Measurements from ENCODE around the gene BCAR3.

Gene BCAR3

DNA sequence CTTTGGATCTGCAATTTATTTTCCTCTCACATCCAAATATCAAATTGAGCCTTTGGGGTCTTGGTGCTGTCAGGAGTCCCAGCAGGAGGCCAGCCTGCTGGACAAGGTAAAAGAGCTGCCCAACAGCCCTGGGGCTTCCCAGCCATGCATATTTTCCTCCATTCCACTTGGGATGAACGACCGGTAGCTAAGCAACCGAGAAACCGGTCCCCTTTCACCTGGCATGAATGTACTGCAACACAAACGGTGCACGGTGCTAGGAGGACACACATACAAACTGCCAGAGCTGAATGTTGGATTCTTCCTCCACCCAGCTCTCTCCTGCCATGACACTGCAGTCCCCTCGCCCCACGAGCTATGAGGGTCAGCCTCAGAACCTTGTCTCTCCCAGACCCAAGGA, 42.7 kb downstream of the BCAR3 start:
- DNase-seq (ENCODE audit: low read depth in 2 of 2): no peak

DNA sequence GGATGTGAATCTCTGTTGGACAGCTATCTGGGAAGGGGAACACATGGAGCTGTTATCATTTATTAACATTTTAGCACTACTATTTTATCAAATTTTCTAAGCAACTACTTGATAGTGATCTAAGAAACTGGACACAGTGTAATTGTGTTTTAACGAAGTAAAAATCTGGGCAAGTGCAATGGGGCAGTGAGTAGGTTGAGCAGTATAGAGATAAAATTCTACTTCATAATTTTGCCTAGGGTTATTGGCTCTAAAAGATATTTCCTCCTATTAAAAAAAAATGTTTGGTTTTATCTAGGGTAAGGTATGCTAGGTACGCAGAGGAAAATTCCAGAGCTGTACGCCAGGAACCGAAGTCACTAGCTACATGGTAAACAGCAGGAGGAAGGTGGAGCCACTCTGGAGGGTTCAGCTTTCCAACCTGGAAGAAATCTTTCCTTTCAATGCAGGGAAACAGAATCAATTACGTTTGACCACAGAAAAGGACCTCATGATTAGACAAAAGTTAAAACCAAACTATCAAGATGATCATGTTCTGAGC, 43.3 kb downstream of the BCAR3 start:
- DNase-seq (ENCODE audit: low read depth in 2 of 2): no peak

DNA sequence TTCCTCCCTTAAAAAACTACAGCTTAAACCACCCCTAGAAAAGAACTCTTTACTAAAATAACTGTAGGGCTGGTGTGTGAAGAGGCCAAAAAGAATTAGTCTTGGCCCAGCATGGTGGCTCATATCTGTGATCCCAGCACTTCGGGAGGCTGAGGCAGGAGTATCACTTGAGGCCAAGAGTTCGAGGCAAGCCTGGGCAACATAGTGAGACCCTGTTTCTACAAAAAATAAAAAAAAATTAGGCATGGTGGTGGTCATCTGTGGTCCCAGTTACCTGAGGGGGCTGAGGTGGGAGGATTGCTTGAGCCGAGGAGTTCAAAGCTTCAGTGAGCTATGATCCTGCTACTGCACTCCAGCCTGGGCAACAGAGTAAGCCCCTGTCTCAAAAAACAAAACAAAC, 44.9 kb downstream of the BCAR3 start:
- DNase-seq (ENCODE audit: low read depth in 2 of 2): no peak

DNA sequence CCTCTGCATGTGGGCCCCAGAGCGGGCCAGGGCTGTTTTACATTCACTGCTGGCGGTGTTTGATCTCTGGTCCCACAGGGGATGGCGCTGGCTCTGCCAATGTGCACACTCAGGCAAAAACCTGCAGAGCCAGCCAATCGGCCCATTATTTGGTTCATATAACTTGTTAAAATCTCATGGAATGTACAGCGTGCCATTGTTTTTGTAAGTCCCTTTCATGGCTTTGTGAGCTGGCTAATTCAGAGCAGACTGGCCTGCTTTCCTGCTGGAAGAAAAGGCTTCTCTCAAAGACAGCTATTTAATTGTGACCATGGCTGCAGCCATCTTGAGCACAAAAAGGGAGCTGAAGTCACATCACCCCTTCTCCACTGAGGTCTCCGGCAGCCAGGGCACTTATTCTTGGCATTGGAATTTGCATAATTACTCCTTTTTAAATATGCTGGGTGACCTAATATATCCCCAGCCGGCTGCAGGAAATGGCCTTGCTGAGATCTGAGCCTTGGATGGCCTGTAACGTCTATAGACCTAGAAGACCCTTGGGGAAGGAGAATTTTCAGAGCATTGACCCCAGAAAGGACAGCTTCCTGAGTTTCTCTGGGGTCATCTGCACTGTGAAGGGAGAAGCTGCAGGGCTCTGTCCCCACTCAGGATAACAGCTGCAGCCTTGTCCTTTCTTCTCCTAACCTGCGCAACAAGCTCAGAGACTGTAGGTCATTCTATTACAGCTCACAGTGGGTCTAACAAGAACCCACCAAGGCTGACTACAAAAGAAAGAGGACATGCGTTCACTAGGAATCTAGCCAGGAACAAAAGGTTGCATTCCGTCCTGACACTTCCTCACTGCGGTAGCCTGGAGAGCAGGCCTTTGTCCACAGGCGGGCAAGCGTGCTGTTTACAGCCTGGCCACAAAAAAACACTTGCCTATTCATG, 45.8 kb downstream of the BCAR3 start:
- DNase-seq (ENCODE audit: low read depth in 2 of 2): no peak

DNA sequence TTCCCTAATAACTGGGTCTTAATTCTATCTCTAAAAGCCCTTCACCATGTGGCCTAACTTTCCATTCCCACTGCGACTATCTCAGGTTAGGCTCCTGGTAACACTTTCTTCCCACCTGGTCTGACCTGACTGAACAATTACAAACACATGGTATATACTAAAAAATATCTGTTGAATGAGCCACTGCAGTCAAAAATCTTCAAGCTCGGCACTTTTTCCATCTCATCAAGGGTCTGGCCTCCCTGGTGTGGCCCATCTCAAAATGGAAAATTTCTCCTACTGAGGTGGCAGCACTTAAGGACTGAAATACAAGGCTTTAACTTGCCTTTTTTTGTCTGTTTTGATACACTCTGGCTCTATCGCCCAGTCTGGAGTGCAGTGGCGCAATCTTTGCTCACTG, 48.3 kb downstream of the BCAR3 start:
- no peak for DNase-seq (ENCODE audit: low read depth in 2 of 2)

DNA sequence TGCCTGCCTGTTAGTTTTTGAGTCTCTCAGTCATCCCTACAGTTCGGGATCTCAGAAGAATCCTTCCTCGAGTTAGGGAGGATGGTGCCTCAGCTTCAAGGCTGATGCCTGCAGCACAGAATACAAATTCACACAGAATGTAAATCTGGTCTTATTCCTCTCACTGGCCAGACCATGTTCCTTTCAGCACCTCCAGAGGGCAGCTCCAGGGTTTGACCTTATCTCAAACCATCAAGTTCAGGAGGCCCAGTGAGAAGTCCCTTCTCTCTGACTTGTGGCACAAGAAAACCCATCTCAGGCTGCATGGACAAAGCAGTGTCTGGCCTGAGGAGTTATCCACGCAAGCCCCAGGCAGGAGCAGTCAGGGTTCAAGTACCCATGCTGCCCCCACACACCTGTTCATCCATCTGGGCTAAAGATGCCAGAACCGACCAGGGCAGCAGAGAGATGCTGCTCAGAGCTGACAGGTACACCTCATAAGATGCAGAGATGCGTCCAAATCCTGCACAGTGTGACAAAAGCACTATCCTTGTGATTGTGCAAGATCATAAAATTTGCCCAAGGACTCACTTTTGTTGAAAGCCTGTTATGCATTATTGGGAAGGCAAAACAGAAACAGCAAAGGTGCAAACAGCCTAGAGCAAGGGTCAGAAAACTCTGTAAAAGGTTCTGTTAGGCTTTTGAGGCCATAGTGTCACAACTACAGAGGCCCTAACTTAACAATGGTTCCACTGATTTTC, 49.8 kb downstream of the BCAR3 start:
- DNase-seq (ENCODE audit: low read depth in 2 of 2): no peak

DNA sequence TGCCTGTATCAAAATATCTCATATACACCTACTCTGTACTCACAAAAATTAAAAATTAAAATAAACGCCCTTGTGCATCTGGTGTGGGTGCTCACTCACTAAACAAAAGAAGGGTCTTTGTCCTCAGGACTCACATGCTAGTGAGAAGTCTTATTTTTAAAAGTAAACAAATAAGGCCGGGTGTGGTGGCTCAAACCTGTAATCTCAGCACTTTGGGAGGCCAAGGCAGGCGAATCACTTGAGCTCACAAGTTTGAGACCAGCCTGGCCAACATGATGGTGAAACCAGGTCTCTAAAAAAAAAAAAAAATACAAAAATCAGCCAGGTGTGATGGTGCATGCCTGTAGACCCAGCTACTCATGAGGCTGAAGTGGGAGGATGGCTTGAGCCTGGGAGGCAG, 51.5 kb downstream of the BCAR3 start:
- DNase-seq (ENCODE audit: low read depth in 2 of 2): no peak

DNA sequence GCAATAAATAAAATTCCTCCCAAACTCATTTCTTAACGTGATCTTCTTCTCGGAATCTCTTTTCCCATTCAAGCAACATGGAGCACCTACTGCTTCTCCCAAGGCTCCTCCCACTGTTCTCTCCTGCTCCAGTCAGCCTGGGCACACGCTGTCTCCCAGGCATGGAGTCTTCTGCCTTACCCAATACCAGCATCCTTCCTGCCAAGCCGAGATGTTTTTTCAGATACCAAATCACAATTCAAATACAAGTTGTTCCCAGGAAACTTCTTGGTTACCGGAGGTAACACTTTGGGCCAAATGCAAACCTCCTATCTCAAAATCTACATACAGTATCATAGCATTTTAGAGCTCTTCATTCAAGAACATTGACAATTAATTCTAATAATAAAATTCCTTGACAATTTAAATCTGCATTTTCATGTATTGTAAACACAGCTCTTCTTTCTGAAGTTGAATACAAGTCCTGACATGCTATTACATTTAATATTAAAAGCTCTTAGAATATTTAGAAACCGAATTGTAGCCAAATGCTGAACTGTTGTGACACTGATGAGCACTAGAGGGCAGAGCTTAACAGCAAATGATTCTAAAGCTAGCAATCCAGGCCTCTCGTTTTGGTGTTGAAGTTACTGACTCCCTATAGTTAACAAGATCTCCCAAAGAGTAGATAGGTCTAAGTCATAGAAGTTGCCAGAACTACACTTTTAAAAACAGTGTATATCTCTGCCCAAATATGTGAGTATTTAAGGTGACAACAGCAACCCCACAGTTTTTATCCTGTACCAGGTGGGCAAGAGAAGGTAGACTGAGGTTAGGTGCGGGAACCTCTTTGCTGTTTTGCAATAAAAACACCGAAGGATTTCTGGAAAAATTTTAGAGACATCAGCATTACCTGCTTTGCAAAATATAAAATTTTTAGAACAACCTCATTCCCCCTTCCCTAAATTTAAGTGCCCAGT, 52.3 kb downstream of the BCAR3 start:
- DNase-seq (ENCODE audit: low read depth in 2 of 2): peak; percentile 7 to 13

DNA sequence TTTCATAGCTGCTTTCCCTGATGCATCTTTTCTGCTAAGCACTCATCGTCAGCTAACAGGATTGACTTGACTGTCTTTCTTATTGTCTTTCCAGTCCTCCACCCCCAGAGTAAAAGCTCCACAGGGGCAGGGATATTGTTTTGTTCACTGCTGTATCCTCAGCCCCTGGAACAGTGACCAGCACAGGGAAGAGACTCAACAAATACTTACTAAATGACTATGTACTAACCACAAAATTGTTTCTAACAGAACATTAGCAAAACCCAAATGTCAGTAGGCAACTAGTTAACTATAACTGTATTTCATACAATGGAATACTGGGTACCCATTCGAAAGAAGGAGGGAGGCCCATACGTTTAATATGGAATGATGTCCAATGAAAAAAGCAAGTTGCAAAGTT, 53.0 kb downstream of the BCAR3 start:
- no peak for DNase-seq (ENCODE audit: low read depth in 2 of 2)

DNA sequence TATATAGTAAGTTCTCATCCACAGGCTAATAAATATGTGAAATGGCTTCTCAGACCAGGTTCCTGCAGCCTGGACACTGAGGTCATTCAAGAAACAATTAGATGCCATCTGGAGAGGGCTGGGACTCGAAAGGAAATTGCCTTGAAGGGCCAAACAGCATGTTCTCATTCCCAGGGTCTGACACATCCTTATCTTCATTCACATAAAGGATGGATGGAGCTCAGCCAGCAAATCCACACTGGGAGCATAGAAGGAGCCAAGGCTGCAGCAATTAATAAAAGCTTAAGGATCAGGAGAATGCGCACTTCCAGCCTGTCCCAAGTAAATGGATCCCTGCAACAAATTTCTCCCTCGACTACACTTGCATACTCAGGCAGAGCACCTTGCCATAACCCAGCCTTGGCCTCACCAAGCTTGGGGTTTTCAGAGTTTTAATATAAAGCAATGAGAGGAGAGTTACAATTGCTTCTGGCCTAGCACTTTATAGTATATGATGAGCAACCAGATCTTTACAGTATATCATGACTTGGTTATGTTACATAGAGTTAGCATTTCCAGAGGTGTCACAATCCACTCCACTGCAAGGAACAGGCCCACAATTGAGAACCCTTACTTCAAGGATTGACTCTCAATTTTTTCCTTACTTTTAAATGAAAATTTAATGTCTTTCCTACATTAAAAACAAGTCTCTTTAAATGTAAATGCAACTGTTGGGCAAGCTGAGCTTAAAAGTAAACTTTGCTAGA, 55.9 kb downstream of the BCAR3 start:
- no peak for DNase-seq (ENCODE audit: low read depth in 2 of 2)

DNA sequence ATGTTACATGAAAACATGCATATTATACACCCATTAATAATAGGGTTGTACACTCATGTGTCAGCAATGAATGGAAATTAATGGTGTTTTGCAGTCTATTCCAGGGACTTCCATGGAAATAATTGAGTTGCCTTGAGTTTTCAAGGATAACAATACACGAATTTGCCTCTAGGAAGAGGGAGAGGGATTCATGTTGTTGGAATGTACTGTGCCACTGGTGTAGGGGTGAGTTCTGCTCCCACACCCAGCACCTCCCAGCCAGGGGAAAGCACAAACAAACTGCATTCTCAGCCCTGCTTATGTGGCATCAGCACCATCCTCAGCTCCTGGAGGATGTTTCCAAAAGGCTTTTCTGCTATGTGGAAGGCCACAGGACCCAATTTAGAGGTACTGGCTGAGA, 57.8 kb downstream of the BCAR3 start:
- DNase-seq (ENCODE audit: low read depth in 2 of 2): no peak

DNA sequence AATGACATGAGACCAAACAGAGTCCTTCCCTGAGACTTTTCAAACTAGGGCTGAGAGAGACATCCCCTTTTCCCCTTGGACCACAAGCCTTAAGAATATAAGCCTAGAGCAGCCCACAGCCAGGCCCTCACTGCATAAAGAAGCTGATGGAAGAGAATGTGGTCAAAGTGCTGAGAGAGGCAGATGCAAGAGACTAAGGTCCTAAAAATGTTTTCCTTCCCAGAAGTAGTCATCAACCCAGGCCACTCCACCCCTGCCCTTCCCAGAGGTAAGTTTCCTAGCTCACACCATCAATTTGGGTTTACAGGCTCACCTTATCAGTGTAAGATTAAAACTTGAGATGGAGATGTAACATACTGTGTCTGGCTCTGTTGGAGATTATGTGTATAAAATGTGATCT, 58.2 kb downstream of the BCAR3 start:
- DNase-seq (ENCODE audit: low read depth in 2 of 2): no peak

DNA sequence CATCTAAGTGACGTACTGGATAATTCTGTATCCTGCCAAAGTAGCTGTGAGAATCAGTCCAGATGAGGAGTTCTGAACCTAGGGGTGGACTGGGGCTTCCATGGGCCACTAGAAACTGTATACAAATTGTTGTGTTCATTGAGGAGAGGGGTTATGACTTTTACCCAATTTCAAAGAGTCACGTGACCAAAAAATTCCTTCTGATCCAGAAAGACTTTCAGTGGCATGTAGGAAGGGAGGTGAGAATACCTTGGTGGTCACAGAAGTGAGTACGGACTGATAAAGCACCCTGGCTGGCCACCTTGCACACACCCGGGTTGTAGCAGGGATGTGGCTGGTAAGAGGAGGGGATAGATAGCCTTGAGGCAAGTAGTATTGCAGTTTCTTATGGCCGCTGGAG, 60.4 kb downstream of the BCAR3 start:
- no peak for DNase-seq (ENCODE audit: low read depth in 2 of 2)

DNA sequence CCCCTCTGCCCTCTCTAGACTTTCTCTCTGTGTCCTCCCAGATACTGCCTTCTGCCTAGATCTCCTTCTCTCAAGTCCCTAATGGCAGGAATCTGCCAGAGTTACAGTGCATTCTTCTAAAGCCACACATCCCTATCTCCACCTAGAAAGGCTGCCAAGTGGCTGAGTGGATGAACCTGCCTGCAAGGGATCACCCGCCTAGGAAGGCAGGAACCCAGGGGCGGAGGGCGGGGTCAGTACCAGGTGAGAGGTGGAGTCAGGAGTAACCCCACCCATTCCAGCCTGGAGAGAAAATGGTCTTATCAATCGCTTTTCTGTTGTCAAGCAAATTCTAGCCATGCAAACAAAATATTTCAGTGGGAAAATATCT, 60.8 kb downstream of the BCAR3 start:
- DNase-seq (ENCODE audit: low read depth in 2 of 2): no peak

DNA sequence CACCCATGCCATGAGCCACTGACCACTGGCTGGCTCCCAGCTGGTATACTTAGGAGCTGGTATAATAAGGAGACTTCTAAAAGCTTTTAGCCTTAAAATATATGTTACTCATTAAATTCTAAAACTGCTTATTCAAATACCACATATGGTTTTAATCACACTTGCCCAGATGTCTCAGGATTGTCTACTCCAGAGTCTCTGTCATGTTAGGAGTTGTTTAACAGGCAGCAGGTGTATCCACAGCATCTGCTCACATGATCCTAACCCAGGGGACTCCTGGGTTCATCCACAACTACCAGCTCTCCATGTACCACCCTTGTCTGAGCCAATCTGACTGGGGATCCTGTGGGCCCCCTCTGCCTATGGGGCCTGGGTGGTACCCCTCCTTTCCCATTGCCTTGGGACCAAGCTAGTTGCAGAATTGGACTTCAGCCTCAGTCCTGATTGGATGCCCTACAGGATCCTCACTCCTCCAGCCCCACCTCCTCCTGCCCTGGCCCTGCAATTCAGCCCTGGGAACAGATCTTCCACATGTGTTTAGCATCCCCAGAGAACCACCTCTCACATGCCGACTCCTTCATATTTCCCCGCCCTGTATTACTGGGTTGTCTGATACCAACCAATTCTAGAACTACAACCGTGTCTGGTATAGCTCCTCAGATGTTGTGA, 61.3 kb downstream of the BCAR3 start:
- no peak for DNase-seq (ENCODE audit: low read depth in 2 of 2)

DNA sequence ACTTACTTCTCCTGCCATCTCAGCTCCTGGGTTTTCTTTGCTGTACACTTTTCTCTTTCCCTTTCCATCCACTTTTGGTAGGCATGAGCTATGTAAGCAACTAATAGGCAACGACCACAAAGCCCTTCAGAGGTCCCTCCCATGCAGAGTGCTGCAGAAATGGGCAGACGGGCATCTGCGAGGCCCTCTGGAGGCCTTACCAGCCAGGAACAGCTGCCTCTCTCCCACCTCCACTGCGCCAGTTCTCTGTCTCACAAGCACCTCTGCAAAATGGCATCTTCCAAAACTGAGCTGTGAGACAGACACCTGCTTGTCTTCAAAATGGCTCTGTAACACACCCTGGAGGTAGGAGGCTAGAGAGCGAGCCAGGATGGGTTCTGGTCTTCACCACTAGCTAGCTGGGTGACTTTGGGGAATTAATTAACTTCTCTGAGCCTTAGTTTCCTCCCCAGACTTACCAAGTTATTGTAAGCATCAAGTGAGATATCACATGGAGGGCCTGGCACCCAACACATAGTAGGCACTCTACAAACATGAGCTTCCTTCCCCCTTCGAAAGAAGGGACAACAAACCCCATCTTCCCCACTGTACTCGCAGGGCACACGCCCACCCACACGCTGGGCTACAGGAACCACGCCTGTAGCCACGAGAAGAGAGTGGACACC, 62.0 kb downstream of the BCAR3 start:
- no peak for DNase-seq (ENCODE audit: low read depth in 2 of 2)

DNA sequence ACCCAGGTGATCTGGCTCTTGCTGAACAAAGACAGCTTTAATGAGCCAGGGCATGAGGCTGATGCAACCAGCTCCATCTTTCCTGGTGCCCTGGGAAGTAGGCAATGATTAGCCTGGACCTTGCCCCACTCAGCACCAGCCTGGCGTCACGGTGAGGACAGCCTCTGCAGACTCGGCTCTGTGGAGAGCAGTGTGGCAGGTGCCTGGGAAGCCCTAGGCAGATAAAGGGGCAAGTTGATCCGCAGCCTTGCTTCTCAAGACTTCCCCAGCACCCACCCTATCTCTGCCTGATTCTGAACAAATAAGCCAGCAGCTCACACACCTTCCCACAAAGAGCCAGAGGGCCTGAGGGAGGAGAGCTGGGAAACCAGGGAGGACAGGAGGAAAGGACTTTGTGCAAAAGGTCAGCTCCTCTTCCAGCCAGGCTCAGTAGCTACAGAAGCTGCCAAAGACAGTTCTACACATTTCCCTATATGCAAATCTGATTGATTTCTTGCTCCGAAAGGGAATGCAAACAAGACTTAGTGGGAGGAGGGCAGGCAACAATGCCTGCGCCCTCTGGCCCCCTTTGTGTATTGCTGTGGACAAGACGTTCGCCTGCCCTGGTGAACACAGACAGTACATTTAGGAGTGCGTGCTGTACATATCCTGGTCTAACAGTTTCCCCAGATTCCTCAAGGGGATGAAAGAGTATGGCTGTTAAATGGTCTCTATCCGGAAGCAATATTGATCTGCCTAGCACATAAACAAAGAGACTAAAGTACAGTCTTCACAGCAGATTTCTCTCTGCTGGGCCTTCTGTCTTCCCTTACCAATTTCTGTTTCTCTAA, 63.8 kb downstream of the BCAR3 start:
- no peak for DNase-seq (ENCODE audit: low read depth in 2 of 2)

DNA sequence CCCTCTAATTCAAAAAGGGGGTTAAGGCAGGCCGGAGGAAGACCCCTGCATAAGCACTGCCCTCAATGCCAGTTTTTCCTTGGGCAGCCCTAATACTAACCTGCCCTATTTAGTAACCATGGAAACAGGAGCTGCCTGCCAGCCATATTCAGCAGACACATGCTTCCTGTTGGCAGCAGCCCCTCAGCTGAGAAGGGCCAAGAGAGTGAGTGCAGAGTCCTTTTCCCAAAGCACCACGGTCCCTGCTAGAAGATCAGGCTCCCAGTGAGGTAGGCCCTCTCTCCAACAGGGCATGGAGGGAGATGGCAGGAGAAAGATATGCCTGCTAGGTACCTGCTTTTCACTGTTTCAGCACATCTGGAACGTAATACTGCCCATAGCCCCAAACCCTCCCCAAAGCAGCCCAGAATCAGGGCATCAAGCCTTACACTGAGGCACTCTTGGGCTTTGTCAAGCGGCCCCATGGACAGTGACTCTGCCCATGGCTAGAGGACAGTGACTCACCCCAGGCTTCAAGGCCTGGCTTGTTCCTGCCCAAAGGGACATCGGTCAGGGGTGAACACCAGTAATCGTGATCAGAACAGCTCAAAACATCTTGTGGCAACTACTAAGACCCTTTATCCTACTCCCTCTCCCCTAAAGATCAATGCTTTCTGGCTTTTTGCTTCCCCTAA, 64.5 kb downstream of the BCAR3 start:
- DNase-seq (ENCODE audit: low read depth in 2 of 2): no peak
